22Rv1 (cell line): Measurements from ENCODE around the gene PPP3CA.

Experiments used
- CTCF ChIP-seq: fragments of 450-650 bp; IDR thresholded peaks from 2 replicates; pipeline ENCODE4 v1.5.1; 2017; ENCODE audit warnings: mild to moderate bottlenecking
- ZFX ChIP-seq: fragments of 450-650 bp; IDR thresholded peaks from 2 replicates; pipeline ENCODE4 v1.6.1; 2017; ENCODE audit warnings: antibody characterized with exemption, borderline replicate concordance

- TF ChIP-seq CTCF (no peak), ZFX (no peak)
These were observed 175.6 kb downstream of the PPP3CA start for GRCh38 chr4:101171747-101172146.
